CD4-positive, CD25-positive, alpha-beta regulatory T cell (primary cell): ENCODE results near the gene BOK. TPM values are rescaled to one million over a fixed set of nuclear protein-coding genes. Genes with fewer than 3 reads are reported as not detected.
"Not testable (repeated sequence)": the region's sequence is repeated elsewhere in the genome, so short reads cannot be mapped to it uniquely, and the experiment has no call there.

Experiments used
- ATAC-seq, 2 donors: fragments of 150-1000 bp; cut with Tn5 transposase; one replicate each; pipeline ENCODE4 v1.10.0; 2021; ENCODE audit warnings: low read depth in 2 of 2, moderate number of reproducible peaks in 2 of 2, moderate library complexity in 1 of 2
- DNase-seq, 3 donors: peaks; one replicate each; pipeline versions ENCODE4 v3.0.0 to v3.0.0-alpha.2; 2012 to 2022; ENCODE audit warnings: mixed read lengths in 1 of 3
- H3K27ac ChIP-seq: one replicate; pipeline ENCODE4 v1.7.0; 2013; ENCODE audit warnings: mild to moderate bottlenecking, low read length; ENCODE audit not compliant: insufficient read depth, poor library complexity, severe bottlenecking
- H3K27me3 ChIP-seq: one replicate; pipeline ENCODE4 v1.7.0; 2013; ENCODE audit warnings: low read length; ENCODE audit not compliant: control insufficient read depth, insufficient read depth
- H3K36me3 ChIP-seq: one replicate; pipeline ENCODE4 v1.7.0; 2013; ENCODE audit warnings: mild to moderate bottlenecking, low read length, moderate library complexity; ENCODE audit not compliant: control insufficient read depth, insufficient read depth
- H3K4me1 ChIP-seq: 2 replicates; pipeline ENCODE4 v1.7.0; 2013; ENCODE audit warnings: mild to moderate bottlenecking, low read length; ENCODE audit not compliant: insufficient read depth, control insufficient read depth, poor library complexity, severe bottlenecking
- H3K4me3 ChIP-seq: one replicate; pipeline ENCODE4 v1.7.0; 2013; ENCODE audit warnings: low read depth, mild to moderate bottlenecking, low read length, moderate library complexity
- H3K9me3 ChIP-seq, 2 experiments: 1 replicate in 1 of 2; 2 replicates in 1 of 2; pipeline ENCODE4 v1.7.0; 2013; ENCODE audit warnings: low read length in 2 of 2, mild to moderate bottlenecking in 1 of 2, moderate library complexity in 1 of 2; ENCODE audit not compliant: control insufficient read depth in 2 of 2
- H3K27ac Mint-ChIP-seq, 3 donors: one replicate each; pipeline ENCODE4 v1.8.0; 2020 to 2022; ENCODE audit warnings: mild to moderate bottlenecking in 3 of 3, mixed read lengths in 3 of 3, moderate library complexity in 2 of 3
- H3K27me3 Mint-ChIP-seq: one replicate; pipeline ENCODE4 v1.8.0; 2022; ENCODE audit warnings: mild to moderate bottlenecking, mixed read lengths
- H3K36me3 Mint-ChIP-seq: one replicate; pipeline ENCODE4 v1.8.0; 2020; ENCODE audit warnings: mixed read lengths
- H3K4me1 Mint-ChIP-seq, 4 donors: one replicate each; pipeline ENCODE4 v1.8.0; 2020 to 2022; ENCODE audit warnings: mixed read lengths in 4 of 4, mild to moderate bottlenecking in 1 of 4
- H3K4me3 Mint-ChIP-seq, 4 donors: one replicate each; pipeline ENCODE4 v1.8.0; 2020 to 2022; ENCODE audit warnings: mild to moderate bottlenecking in 4 of 4, mixed read lengths in 4 of 4, moderate library complexity in 3 of 4
- H3K9me3 Mint-ChIP-seq, 7 donors: one replicate each; pipeline ENCODE4 v1.8.0; 2020 to 2022; ENCODE audit warnings: mixed read lengths in 7 of 7, mild to moderate bottlenecking in 3 of 7, moderate library complexity in 2 of 7
- polyA plus RNA-seq, 4 donors: library from polyadenylated mRNA; unstranded; fragments of 300-500 nt; fragmentation: Illumina TruSeq; gene quantifications; one replicate each; pipeline ENCODE4 v1.2.3, GENCODE V29; 2021
- total RNA-seq: library from RNA; stranded (reverse); gene quantifications from one replicate; pipeline ENCODE4 v1.2.3, GENCODE V29; 2022

BOK gene
- total and polyA plus RNA-seq, 5 donors from 2014 or later: not detected

DNA sequence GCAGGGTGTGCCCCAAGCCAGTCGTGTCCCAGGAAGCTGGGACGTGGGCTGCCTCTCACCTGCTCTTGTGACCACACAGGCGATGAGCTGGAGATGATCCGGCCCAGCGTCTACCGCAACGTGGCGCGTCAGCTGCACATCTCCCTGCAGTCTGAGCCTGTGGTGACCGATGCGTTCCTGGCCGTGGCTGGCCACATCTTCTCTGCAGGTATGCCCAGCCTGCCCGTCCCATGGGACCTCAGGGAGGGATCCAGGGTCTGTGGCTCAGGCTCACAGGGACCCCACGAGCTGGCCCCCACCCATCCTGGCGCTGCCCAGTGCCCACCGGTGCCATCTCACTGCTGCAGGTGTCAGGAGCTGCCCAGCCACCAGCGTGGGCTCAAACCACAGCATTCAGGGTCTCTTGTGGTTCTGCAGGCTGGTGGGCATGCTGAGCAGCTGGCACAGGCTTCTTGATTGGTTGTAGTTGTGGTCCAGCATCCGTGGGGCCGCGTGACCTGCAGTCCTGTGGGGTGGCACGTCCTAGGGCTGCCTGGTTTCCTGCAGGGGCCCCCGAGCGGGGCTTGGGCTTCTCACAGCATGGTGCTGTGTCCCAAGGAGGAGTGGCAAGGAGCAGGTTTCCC is 3.8 kb downstream of the BOK start:
- H3K4me3 Mint-ChIP-seq: no peak overlapping the region

GRCh38 chr2:241563031-241563507 is 4.5 kb downstream of the BOK start:
- ATAC-seq (no peak), DNase-seq (no peak)
- H3K9me3 Mint-ChIP-seq: peaks cover 0 to 2% (median 0%) of the 10 kb centered on the region in 7 donors
- no peaks in the 10 kb centered on the region for H3K36me3 ChIP-seq
- no peak overlapping the region for H3K4me3 Mint-ChIP-seq
- peaks cover 14% of the 10 kb centered on the region for H3K27me3 Mint-ChIP-seq
- H3K36me3 Mint-ChIP-seq: no peaks in the 10 kb centered on the region
- H3K4me1 Mint-ChIP-seq: peaks cover 0 to 6% (median 2%) of the 10 kb centered on the region in 4 donors
- peaks cover 15% of the 10 kb centered on the region for H3K4me1 ChIP-seq
- H3K9me3 ChIP-seq: no peaks in the 10 kb centered on the region
- H3K27me3 ChIP-seq: peaks cover 3% of the 10 kb centered on the region
- no peak overlapping the region for H3K4me3 ChIP-seq
- no peak overlapping the region for H3K27ac Mint-ChIP-seq
- no peak overlapping the region for H3K27ac ChIP-seq

More for the DNA sequence above, 3.8 kb downstream of the BOK start:
- H3K4me3 ChIP-seq: no peak overlapping the region
- H3K36me3 ChIP-seq: no peaks in the 10 kb centered on the region
- peaks cover 6% of the 10 kb centered on the region for H3K27me3 ChIP-seq
- no peak overlapping the region for H3K27ac ChIP-seq
- Mint-ChIP-seq H3K27me3 (peaks cover 20% of the 10 kb centered on the region), H3K27ac (no peak overlapping the region), H3K4me1 (peaks cover 0 to 6% (median 2%) of the 10 kb centered on the region in 4 donors), H3K9me3 (peaks cover 0 to 9% (median 2%) of the 10 kb centered on the region in 7 donors), H3K36me3 (no peaks in the 10 kb centered on the region)
- DNase-seq (no peak), ATAC-seq (no peak)
- H3K9me3 ChIP-seq: peaks cover 0 to 2% of the 10 kb centered on the region in 2 experiments
- H3K4me1 ChIP-seq: peaks cover 15% of the 10 kb centered on the region

DNA sequence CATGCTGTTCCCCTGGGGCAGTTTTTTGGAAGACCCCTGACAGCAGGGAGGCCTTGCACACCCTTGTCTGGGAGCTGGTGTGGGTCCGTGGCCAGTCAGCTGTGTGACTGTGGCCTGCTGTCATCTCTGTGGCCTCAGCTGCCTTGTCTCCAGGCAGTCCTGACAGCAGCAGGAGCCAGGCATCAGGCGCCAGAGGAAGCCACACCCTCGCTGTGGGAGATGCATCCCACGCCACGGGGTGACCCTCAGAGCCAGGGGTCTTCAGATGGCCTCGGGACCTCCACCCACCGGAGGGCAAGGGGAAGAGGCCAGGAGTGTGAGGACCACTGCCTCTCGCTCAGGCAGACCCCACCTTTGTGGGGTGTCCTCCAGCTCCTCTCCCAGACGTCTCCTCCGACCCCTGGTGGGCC is 5.0 kb downstream of the BOK start:
- H3K27me3 Mint-ChIP-seq: peaks cover 10% of the 10 kb centered on the region
- no peaks in the 10 kb centered on the region for H3K36me3 Mint-ChIP-seq
- peaks cover 0 to 2% (median 0%) of the 10 kb centered on the region in 4 donors for H3K4me1 Mint-ChIP-seq
- ATAC-seq: no peak
- no peak overlapping the region for H3K4me3 ChIP-seq
- H3K4me1 ChIP-seq: peaks cover 11% of the 10 kb centered on the region
- no peaks in the 10 kb centered on the region for H3K9me3 ChIP-seq
- no peak overlapping the region for H3K4me3 Mint-ChIP-seq
- H3K27ac ChIP-seq: no peak overlapping the region
- H3K36me3 ChIP-seq: no peaks in the 10 kb centered on the region
- DNase-seq: no peak
- no peaks in the 10 kb centered on the region for H3K27me3 ChIP-seq
- no peak overlapping the region for H3K27ac Mint-ChIP-seq
- no peaks in the 10 kb centered on the region for H3K9me3 Mint-ChIP-seq

GRCh38 chr2:241563981-241564595 is 5.5 kb downstream of the BOK start:
- Mint-ChIP-seq H3K36me3 (no peaks in the 10 kb centered on the region), H3K4me3 (no peak overlapping the region), H3K9me3 (no peaks in the 10 kb centered on the region), H3K27me3 (peaks cover 10% of the 10 kb centered on the region), H3K27ac (no peak overlapping the region), H3K4me1 (peaks cover 0 to 2% (median 0%) of the 10 kb centered on the region in 4 donors)
- no peak for ATAC-seq
- Histone ChIP-seq H3K9me3 (no peaks in the 10 kb centered on the region), H3K4me1 (peaks cover 6% of the 10 kb centered on the region), H3K36me3 (no peaks in the 10 kb centered on the region), H3K27me3 (no peaks in the 10 kb centered on the region), H3K4me3 (no peak overlapping the region), H3K27ac (no peak overlapping the region)
- DNase-seq: no peak

- H3K36me3 Mint-ChIP-seq: no peaks in the 10 kb centered on the region
- H3K27me3 Mint-ChIP-seq: peaks cover 8% of the 10 kb centered on the region
- ATAC-seq (no peak), DNase-seq (no peak)
- Histone ChIP-seq H3K27ac (no peak overlapping the region), H3K4me1 (no peaks in the 10 kb centered on the region), H3K36me3 (no peaks in the 10 kb centered on the region), H3K27me3 (no peaks in the 10 kb centered on the region), H3K4me3 (no peak overlapping the region), H3K9me3 (no peaks in the 10 kb centered on the region)
- H3K27ac Mint-ChIP-seq: no peak overlapping the region
- no peak overlapping the region for H3K4me3 Mint-ChIP-seq
- H3K9me3 Mint-ChIP-seq: no peaks in the 10 kb centered on the region
- H3K4me1 Mint-ChIP-seq: peaks cover 0 to under 1% (median 0%) of the 10 kb centered on the region in 4 donors
Measured at GRCh38 chr2:241564596-241565410, 6.3 kb downstream of the BOK start.

GRCh38 chr2:241565411-241565810 is 6.9 kb downstream of the BOK start:
- Histone ChIP-seq H3K27ac (no peak overlapping the region), H3K4me3 (no peak overlapping the region), H3K9me3 (no peaks in the 10 kb centered on the region), H3K4me1 (no peaks in the 10 kb centered on the region), H3K27me3 (no peaks in the 10 kb centered on the region), H3K36me3 (no peaks in the 10 kb centered on the region)
- Mint-ChIP-seq H3K9me3 (no peaks in the 10 kb centered on the region), H3K4me1 (no peaks in the 10 kb centered on the region), H3K4me3 (no peak overlapping the region), H3K36me3 (no peaks in the 10 kb centered on the region), H3K27me3 (peaks cover 2% of the 10 kb centered on the region), H3K27ac (no peak overlapping the region)
- DNase-seq: no peak
- ATAC-seq: no peak

GRCh38 chr2:241566021-241566420 is 7.5 kb downstream of the BOK start:
- not testable (repeated sequence) for H3K27me3 ChIP-seq, H3K4me3 ChIP-seq, H3K27ac Mint-ChIP-seq, ATAC-seq, H3K36me3 ChIP-seq, H3K4me1 Mint-ChIP-seq, H3K27me3 Mint-ChIP-seq, H3K27ac ChIP-seq, H3K9me3 ChIP-seq, H3K36me3 Mint-ChIP-seq, H3K9me3 Mint-ChIP-seq, DNase-seq, H3K4me3 Mint-ChIP-seq, H3K4me1 ChIP-seq
